HG03469 (cell line): ENCODE measurements around the gene NEUROD4.
"Not testable (repeated sequence)": the region's sequence is repeated elsewhere in the genome, so short reads cannot be mapped to it uniquely, and the experiment has no call there.

ENCODE experiments used
- ATAC-seq: cut with Tn5 transposase; IDR thresholded peaks from one replicate; pipeline ENCODE4 v1.9.1; 2021; ENCODE audit warnings: mild to moderate bottlenecking, moderate library complexity, moderate number of reproducible peaks; ENCODE audit not compliant: unreplicated experiment

Gene NEUROD4

GRCh38 chr12:55019784-55020183, at the start of gene NEUROD4:
TSS of gene NEUROD4 (plus strand) at chr12:55019974. CDS start at chr12:55026440, 6,466 bp downstream.
- no peak for ATAC-seq

GRCh38 chr12:54970741-54971140, 49.0 kb upstream of the NEUROD4 start:
- ATAC-seq = no peak

- ATAC-seq = no peak
These were observed 46.2 kb upstream of the NEUROD4 start for GRCh38 chr12:54973556-54973955.

GRCh38 chr12:54974279-54974678, 45.5 kb upstream of the NEUROD4 start:
- no peak for ATAC-seq

- ATAC-seq = no peak
These were observed 44.5 kb upstream of the NEUROD4 start for GRCh38 chr12:54975272-54975671.

GRCh38 chr12:54975875-54976274, 43.9 kb upstream of the NEUROD4 start:
- no peak for ATAC-seq

GRCh38 chr12:54977155-54977554, 42.6 kb upstream of the NEUROD4 start:
- ATAC-seq = no peak

GRCh38 chr12:54977857-54978256, 41.9 kb upstream of the NEUROD4 start:
- ATAC-seq = no peak

- no peak for ATAC-seq
These were observed 39.4 kb upstream of the NEUROD4 start for GRCh38 chr12:54980341-54980740.

- ATAC-seq = no peak
These were observed 38.0 kb upstream of the NEUROD4 start for GRCh38 chr12:54981796-54982195.

GRCh38 chr12:54983536-54984101, 36.2 kb upstream of the NEUROD4 start:
- ATAC-seq = no peak

- peak; percentile 93 for ATAC-seq
These were observed 35.0 kb upstream of the NEUROD4 start, which contains the start of gene TESPA1 for GRCh38 chr12:54984658-54985376. TSS of gene TESPA1 (minus strand) at chr12:54984762. CDS start at chr12:54974562, 10,200 bp downstream.

GRCh38 chr12:54986773-54987172, 33.0 kb upstream of the NEUROD4 start:
- not testable (repeated sequence) for ATAC-seq

GRCh38 chr12:54987611-54988231, 32.1 kb upstream of the NEUROD4 start:
- ATAC-seq = no peak

GRCh38 chr12:54988402-54989054, 31.2 kb upstream of the NEUROD4 start:
- ATAC-seq = no peak

GRCh38 chr12:54989829-54990228, 29.9 kb upstream of the NEUROD4 start:
- no peak for ATAC-seq

GRCh38 chr12:54991161-54991990, 28.4 kb upstream of the NEUROD4 start:
- ATAC-seq = peak; percentile 49

- ATAC-seq = no peak
These were observed 27.8 kb upstream of the NEUROD4 start for GRCh38 chr12:54991991-54992375.

GRCh38 chr12:54993181-54993835, 26.5 kb upstream of the NEUROD4 start:
- no peak for ATAC-seq

- ATAC-seq = no peak
These were observed 23.6 kb upstream of the NEUROD4 start for GRCh38 chr12:54996205-54996604.
